ENCODE measurements around the gene L2HGDH. TPM values are rescaled to one million over a fixed set of nuclear protein-coding genes. Genes with fewer than 3 reads are reported as not detected.

The L2HGDH gene
- total and polyA plus RNA-seq, 10 of the 15 experiments (the other 5 are each of a cell fraction or from before 2014, with no cell fraction given): 2.6 to 18.3 (median 13.5) TPM

DNA sequence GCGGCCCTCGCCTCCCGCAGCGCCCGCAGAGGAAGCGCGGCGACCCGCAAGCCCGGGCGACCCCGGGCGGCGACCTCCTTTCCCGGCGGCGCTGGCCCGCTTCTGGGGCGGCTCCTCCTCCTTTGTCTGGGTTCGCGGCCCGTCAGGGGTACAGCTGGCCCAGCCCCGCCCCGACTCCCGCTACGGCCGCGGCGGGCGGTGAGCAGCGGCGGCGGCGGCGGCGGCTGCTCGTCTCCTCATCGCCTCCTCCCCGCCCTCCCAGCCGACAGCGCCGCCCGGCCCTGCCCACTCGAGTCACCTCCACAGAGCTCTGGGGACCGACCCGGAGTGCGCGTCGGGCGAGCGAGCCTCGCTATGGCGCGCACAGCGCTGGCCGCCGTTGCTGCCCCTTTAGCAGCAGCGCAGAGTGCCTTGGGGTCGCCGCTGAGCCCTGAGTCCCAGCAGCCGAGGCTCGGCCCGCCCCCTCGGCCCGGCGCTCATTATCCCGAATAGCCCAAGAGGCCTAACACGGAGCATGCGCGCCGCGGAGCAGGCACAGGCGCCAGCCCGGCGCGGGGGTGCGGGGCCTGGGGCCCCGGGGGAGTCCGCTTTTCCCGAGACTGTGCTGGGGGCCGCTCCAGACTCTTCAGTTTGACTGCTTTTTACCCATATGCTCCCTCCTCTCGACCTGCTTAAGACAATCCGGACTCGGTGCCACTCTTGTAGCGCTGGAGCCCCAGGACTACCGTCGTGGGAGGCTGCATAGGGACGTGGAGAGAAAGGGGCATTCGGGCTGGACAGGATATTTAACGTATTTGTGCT is 80.4 kb downstream of the L2HGDH start, which contains the start of gene SOS2 (continued):
- TF ChIP-seq SIX5 (IDR thresholded peaks at IDR 0.05; ENCODE audit: low read depth, low read length, severe bottlenecking) (no peak), MYC (IDR thresholded peaks at IDR 0.05; ENCODE audit: insufficient read depth, insufficient read length, insufficient replicate concordance, low read length, severe bottlenecking) (no peak), JUNB (IDR thresholded peaks at IDR 0.05) (no peak), RCOR1 (conservative IDR thresholded peaks at IDR 0.05; ENCODE audit: low read depth, low read length) (no peak), BCL11A (IDR thresholded peaks at IDR 0.05; ENCODE audit: low read depth, low read length) (no peak), SIN3A (IDR thresholded peaks at IDR 0.05; ENCODE audit: low read depth, low read length) (no peak), CREM (IDR thresholded peaks at IDR 0.05; ENCODE audit: low read depth) (no peak)
- TF ChIP-seq, protein P1, sequence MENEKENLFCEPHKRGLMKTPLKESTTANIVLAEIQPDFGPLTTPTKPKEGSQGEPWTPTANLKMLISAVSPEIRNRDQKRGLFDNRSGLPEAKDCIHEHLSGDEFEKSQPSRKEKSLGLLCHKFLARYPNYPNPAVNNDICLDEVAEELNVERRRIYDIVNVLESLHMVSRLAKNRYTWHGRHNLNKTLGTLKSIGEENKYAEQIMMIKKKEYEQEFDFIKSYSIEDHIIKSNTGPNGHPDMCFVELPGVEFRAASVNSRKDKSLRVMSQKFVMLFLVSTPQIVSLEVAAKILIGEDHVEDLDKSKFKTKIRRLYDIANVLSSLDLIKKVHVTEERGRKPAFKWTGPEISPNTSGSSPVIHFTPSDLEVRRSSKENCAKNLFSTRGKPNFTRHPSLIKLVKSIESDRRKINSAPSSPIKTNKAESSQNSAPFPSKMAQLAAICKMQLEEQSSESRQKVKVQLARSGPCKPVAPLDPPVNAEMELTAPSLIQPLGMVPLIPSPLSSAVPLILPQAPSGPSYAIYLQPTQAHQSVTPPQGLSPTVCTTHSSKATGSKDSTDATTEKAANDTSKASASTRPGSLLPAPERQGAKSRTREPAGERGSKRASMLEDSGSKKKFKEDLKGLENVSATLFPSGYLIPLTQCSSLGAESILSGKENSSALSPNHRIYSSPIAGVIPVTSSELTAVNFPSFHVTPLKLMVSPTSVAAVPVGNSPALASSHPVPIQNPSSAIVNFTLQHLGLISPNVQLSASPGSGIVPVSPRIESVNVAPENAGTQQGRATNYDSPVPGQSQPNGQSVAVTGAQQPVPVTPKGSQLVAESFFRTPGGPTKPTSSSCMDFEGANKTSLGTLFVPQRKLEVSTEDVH (IDR thresholded peaks at IDR 0.05; ENCODE audit: low read depth, partially characterized antibody): no peak
- TF ChIP-seq, protein P2, sequence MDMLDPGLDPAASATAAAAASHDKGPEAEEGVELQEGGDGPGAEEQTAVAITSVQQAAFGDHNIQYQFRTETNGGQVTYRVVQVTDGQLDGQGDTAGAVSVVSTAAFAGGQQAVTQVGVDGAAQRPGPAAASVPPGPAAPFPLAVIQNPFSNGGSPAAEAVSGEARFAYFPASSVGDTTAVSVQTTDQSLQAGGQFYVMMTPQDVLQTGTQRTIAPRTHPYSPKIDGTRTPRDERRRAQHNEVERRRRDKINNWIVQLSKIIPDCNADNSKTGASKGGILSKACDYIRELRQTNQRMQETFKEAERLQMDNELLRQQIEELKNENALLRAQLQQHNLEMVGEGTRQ (IDR thresholded peaks at IDR 0.05; ENCODE audit: borderline replicate concordance, low read depth, low read length): no peak
- TF ChIP-seq, protein P3, sequence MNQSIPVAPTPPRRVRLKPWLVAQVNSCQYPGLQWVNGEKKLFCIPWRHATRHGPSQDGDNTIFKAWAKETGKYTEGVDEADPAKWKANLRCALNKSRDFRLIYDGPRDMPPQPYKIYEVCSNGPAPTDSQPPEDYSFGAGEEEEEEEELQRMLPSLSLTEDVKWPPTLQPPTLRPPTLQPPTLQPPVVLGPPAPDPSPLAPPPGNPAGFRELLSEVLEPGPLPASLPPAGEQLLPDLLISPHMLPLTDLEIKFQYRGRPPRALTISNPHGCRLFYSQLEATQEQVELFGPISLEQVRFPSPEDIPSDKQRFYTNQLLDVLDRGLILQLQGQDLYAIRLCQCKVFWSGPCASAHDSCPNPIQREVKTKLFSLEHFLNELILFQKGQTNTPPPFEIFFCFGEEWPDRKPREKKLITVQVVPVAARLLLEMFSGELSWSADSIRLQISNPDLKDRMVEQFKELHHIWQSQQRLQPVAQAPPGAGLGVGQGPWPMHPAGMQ (IDR thresholded peaks at IDR 0.05; ENCODE audit: borderline replicate concordance): no peak
- TF ChIP-seq, protein P4, sequence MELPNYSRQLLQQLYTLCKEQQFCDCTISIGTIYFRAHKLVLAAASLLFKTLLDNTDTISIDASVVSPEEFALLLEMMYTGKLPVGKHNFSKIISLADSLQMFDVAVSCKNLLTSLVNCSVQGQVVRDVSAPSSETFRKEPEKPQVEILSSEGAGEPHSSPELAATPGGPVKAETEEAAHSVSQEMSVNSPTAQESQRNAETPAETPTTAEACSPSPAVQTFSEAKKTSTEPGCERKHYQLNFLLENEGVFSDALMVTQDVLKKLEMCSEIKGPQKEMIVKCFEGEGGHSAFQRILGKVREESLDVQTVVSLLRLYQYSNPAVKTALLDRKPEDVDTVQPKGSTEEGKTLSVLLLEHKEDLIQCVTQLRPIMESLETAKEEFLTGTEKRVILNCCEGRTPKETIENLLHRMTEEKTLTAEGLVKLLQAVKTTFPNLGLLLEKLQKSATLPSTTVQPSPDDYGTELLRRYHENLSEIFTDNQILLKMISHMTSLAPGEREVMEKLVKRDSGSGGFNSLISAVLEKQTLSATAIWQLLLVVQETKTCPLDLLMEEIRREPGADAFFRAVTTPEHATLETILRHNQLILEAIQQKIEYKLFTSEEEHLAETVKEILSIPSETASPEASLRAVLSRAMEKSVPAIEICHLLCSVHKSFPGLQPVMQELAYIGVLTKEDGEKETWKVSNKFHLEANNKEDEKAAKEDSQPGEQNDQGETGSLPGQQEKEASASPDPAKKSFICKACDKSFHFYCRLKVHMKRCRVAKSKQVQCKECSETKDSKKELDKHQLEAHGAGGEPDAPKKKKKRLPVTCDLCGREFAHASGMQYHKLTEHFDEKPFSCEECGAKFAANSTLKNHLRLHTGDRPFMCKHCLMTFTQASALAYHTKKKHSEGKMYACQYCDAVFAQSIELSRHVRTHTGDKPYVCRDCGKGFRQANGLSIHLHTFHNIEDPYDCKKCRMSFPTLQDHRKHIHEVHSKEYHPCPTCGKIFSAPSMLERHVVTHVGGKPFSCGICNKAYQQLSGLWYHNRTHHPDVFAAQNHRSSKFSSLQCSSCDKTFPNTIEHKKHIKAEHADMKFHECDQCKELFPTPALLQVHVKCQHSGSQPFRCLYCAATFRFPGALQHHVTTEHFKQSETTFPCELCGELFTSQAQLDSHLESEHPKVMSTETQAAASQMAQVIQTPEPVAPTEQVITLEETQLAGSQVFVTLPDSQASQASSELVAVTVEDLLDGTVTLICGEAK (IDR thresholded peaks at IDR 0.05; ENCODE audit: borderline replicate concordance): no peak
- TF ChIP-seq, protein P5, sequence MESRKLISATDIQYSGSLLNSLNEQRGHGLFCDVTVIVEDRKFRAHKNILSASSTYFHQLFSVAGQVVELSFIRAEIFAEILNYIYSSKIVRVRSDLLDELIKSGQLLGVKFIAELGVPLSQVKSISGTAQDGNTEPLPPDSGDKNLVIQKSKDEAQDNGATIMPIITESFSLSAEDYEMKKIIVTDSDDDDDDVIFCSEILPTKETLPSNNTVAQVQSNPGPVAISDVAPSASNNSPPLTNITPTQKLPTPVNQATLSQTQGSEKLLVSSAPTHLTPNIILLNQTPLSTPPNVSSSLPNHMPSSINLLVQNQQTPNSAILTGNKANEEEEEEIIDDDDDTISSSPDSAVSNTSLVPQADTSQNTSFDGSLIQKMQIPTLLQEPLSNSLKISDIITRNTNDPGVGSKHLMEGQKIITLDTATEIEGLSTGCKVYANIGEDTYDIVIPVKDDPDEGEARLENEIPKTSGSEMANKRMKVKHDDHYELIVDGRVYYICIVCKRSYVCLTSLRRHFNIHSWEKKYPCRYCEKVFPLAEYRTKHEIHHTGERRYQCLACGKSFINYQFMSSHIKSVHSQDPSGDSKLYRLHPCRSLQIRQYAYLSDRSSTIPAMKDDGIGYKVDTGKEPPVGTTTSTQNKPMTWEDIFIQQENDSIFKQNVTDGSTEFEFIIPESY (IDR thresholded peaks at IDR 0.05): no peak
- TF ChIP-seq, protein P6, sequence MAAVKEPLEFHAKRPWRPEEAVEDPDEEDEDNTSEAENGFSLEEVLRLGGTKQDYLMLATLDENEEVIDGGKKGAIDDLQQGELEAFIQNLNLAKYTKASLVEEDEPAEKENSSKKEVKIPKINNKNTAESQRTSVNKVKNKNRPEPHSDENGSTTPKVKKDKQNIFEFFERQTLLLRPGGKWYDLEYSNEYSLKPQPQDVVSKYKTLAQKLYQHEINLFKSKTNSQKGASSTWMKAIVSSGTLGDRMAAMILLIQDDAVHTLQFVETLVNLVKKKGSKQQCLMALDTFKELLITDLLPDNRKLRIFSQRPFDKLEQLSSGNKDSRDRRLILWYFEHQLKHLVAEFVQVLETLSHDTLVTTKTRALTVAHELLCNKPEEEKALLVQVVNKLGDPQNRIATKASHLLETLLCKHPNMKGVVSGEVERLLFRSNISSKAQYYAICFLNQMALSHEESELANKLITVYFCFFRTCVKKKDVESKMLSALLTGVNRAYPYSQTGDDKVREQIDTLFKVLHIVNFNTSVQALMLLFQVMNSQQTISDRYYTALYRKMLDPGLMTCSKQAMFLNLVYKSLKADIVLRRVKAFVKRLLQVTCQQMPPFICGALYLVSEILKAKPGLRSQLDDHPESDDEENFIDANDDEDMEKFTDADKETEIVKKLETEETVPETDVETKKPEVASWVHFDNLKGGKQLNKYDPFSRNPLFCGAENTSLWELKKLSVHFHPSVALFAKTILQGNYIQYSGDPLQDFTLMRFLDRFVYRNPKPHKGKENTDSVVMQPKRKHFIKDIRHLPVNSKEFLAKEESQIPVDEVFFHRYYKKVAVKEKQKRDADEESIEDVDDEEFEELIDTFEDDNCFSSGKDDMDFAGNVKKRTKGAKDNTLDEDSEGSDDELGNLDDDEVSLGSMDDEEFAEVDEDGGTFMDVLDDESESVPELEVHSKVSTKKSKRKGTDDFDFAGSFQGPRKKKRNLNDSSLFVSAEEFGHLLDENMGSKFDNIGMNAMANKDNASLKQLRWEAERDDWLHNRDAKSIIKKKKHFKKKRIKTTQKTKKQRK (IDR thresholded peaks at IDR 0.05; ENCODE audit: low read depth, low read length): no peak
